A673 (cell line): ENCODE data around the gene KIF2A. TPM values are rescaled to one million over a fixed set of nuclear protein-coding genes. Genes with fewer than 3 reads are reported as not detected.

Experiments
- BruUV-seq: library from RNA; stranded (reverse); fragments of 400-500 nt; replicated peaks from 2 replicates; lab custom pipeline; 2021; lab: Mats Ljungman, UMichigan
- CTCF ChIA-PET: fragments of 300-600 bp; sonication (Branson Sonifier 250); formaldehyde crosslinking; loops from one replicate; lab custom pipeline; 2022; ENCODE audit warnings: antibody characterized with exemption; lab: Charles Lee
- POLR2A ChIA-PET: fragments of 300-600 bp; sonication (Branson Sonifier 250); formaldehyde crosslinking; loops from one replicate; lab custom pipeline; 2022; ENCODE audit warnings: antibody characterized with exemption; ENCODE audit not compliant: low non-redundant PET; lab: Charles Lee
- DNase-seq: peaks from one replicate; pipeline ENCODE4 v3.0.0-alpha.2; 2015; ENCODE audit warnings: low spot score
- H3K27ac ChIP-seq: fragments of 200-600 bp; sonication (generic); 2 replicates; pipeline ENCODE4 v1.5.1; 2016; ENCODE audit warnings: mixed run types, low read depth, mild to moderate bottlenecking, mixed read lengths, antibody characterized with exemption, low read length; ENCODE audit not compliant: poor library complexity, severe bottlenecking
- H3K27me3 ChIP-seq: fragments of 200-600 bp; sonication (generic); replicated peaks from 2 replicates; pipeline ENCODE4 v1.6.1; 2017; ENCODE audit warnings: mixed run types, low read depth, mild to moderate bottlenecking, mixed read lengths, antibody characterized with exemption, low read length; ENCODE audit not compliant: insufficient read depth, poor library complexity
- H3K36me3 ChIP-seq: fragments of 200-600 bp; sonication (generic); 2 replicates; pipeline ENCODE4 v1.6.1; 2016; ENCODE audit warnings: mixed run types, mild to moderate bottlenecking, mixed read lengths, antibody characterized with exemption, low read length; ENCODE audit not compliant: insufficient read depth, poor library complexity, severe bottlenecking
- H3K4me1 ChIP-seq: fragments of 200-600 bp; sonication (generic); 2 replicates; pipeline ENCODE4 v1.6.1; 2017; ENCODE audit warnings: mixed run types, mild to moderate bottlenecking, mixed read lengths, antibody characterized with exemption, low read length; ENCODE audit not compliant: insufficient read depth, poor library complexity, severe bottlenecking
- H3K4me3 ChIP-seq: fragments of 200-600 bp; sonication (generic); 2 replicates; pipeline ENCODE4 v1.5.1; 2016; ENCODE audit warnings: low read depth, mixed run types, mild to moderate bottlenecking, mixed read lengths, low read length; ENCODE audit not compliant: poor library complexity, severe bottlenecking
- H3K9me3 ChIP-seq: fragments of 200-600 bp; sonication (generic); 2 replicates; pipeline ENCODE4 v1.6.1; 2016; ENCODE audit warnings: mixed run types, low read depth, mild to moderate bottlenecking, mixed read lengths, antibody characterized with exemption, low read length; ENCODE audit not compliant: poor library complexity, severe bottlenecking
- EZH2 ChIP-seq: fragments of 200-600 bp; sonication (generic); IDR thresholded peaks from 2 replicates; pipeline ENCODE4 v1.6.1; 2017; ENCODE audit warnings: borderline replicate concordance, low read depth, mild to moderate bottlenecking, mixed read lengths, antibody characterized with exemption, low read length; ENCODE audit not compliant: poor library complexity, severe bottlenecking
- intact Hi-C: fragments of 100-400 bp; cut with micrococcal nuclease; formaldehyde crosslinking; loops from one replicate; pipeline ENCODE4 v1.10.0; 2022; ENCODE audit not compliant: unreplicated experiment
- total RNA-seq: library from RNA; stranded (reverse); gene quantifications from 2 replicates; pipeline ENCODE4 v1.2.3, GENCODE V29; 2021
- TF ChIP-seq, protein P1 (sequence below): fragments of 300-800, 200-600 bp; sonication (generic); conservative IDR thresholded peaks from 2 replicates; pipeline ENCODE4 v1.5.1; 2017; ENCODE audit warnings: low read depth, mild to moderate bottlenecking, antibody characterized with exemption, low read length, moderate library complexity, mixed read lengths

KIF2A gene
- total RNA-seq, 1 experiment from 2014 or later: 92.4 TPM

DNA sequence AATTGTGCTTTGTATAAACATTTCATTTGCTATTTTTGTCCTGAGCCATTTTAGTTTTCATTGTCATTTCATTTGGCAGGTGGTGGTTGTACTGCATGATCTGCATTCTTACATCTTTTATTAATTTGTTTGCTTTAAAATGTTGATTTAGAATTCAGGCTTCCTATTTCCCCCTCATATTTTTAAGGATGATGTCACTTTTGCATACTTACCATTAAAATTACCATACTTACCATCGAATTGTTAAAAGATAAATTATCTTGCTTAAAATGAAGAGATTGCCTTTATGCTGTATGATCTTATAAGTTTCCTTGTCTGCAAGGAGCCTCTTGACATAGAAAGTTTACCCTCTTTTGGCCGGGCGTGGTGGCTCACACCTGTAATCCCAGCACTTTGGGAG, 66.6 kb downstream of the KIF2A start:
- H3K27me3 ChIP-seq: no peaks in the 10 kb centered on the region
- intact Hi-C loops: no loop called here
- CTCF ChIA-PET: no interaction called here
- peaks cover 56% of the 10 kb centered on the region for H3K36me3 ChIP-seq
- no peak overlapping the region for H3K27ac ChIP-seq
- no peak overlapping the region for H3K4me3 ChIP-seq
- POLR2A ChIA-PET: no interaction called here
- H3K4me1 ChIP-seq: no peaks in the 10 kb centered on the region
- no peak for DNase-seq
- no TSS peak for BruUV-seq
- TF ChIP-seq, protein P1, sequence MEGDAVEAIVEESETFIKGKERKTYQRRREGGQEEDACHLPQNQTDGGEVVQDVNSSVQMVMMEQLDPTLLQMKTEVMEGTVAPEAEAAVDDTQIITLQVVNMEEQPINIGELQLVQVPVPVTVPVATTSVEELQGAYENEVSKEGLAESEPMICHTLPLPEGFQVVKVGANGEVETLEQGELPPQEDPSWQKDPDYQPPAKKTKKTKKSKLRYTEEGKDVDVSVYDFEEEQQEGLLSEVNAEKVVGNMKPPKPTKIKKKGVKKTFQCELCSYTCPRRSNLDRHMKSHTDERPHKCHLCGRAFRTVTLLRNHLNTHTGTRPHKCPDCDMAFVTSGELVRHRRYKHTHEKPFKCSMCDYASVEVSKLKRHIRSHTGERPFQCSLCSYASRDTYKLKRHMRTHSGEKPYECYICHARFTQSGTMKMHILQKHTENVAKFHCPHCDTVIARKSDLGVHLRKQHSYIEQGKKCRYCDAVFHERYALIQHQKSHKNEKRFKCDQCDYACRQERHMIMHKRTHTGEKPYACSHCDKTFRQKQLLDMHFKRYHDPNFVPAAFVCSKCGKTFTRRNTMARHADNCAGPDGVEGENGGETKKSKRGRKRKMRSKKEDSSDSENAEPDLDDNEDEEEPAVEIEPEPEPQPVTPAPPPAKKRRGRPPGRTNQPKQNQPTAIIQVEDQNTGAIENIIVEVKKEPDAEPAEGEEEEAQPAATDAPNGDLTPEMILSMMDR: no peak
- TF ChIP-seq EZH2: no peak
- H3K9me3 ChIP-seq: no peaks in the 10 kb centered on the region

DNA sequence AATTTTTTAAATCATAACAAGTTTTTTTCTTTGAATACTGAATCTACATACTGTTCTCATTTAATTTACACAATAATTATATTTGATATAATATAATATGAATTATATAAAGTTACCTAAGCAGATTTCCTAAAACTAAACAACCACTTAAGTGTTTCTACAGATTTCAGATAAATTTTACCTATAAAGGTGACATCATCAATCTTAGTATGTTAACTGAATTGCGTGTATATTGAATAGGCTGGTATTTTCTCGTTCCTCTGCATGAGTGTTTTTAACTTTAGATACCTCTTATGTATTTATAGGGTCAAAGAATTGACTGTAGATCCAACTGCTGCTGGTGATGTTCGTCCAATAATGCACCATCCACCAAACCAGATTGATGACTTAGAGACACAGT, 67.4 kb downstream of the KIF2A start:
- CTCF ChIA-PET: no interaction called here
- Histone ChIP-seq H3K36me3 (peaks cover 64% of the 10 kb centered on the region), H3K4me1 (no peaks in the 10 kb centered on the region)

DNA sequence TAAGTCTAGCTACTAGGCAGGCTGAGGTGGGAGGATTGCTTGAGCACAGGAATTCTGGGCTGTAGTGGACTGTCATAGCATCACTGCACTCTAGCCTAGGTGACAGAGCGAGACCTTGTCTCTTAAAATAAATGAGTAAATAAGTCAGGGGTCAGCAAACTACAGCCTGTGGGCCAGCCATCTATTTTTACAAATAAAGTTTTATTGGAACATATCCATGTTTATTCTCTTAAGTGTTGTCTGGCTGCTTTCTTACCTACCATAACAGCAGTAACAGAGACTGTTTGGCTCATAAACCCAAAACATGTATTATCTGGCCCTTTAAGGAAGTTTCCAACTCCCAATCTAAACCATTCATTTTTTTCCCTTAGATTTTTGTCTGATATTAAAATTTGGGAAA, 68.1 kb downstream of the KIF2A start:
- intact Hi-C loops: no loop called here
- Histone ChIP-seq H3K9me3 (no peaks in the 10 kb centered on the region), H3K4me3 (no peak overlapping the region), H3K27me3 (no peaks in the 10 kb centered on the region), H3K27ac (no peak overlapping the region), H3K36me3 (peaks cover 66% of the 10 kb centered on the region), H3K4me1 (no peaks in the 10 kb centered on the region)
- CTCF ChIA-PET: no interaction called here
- DNase-seq: no peak
- POLR2A ChIA-PET: no interaction called here
- BruUV-seq: no TSS peak
- TF ChIP-seq EZH2: no peak
- TF ChIP-seq, protein P1: no peak

More for the DNA sequence above, 67.4 kb downstream of the KIF2A start:
- no TSS peak for BruUV-seq
- TF ChIP-seq EZH2: no peak
- TF ChIP-seq, protein P1: no peak
- no peak for DNase-seq
- intact Hi-C loops: no loop called here
- POLR2A ChIA-PET: no interaction called here
- no peak overlapping the region for H3K4me3 ChIP-seq
- no peaks in the 10 kb centered on the region for H3K9me3 ChIP-seq
- no peak overlapping the region for H3K27ac ChIP-seq
- H3K27me3 ChIP-seq: no peaks in the 10 kb centered on the region
